K562 (cell line): ENCODE data around the gene PTPRG. TPM values are rescaled to one million over a fixed set of nuclear protein-coding genes. Genes with fewer than 3 reads are reported as not detected.

Experiments
- ATAC-seq: fragments of 200-7000 bp; cut with Tn5 transposase; 3 replicates; pipeline ENCODE4 v1.9.1; 2020; ENCODE audit warnings: moderate library complexity
- BruUV-seq: library from RNA; stranded (reverse); fragments of 400-500 nt; replicated peaks from 2 replicates; lab custom pipeline; 2021; lab: Mats Ljungman, UMichigan
- CTCF ChIA-PET: fragments of 300-600 bp; formaldehyde crosslinking; extraction: SDS; loops from one replicate; lab custom pipeline; 2021; ENCODE audit warnings: low intra/inter-chr PET ratio; lab: Yijun Ruan, JAX
- POLR2A ChIA-PET: fragments of 300-600, 350-650 bp; sonication (Branson Sonifier 250); formaldehyde crosslinking; extraction: SDS; loops from one replicate; lab custom pipeline; 2021; ENCODE audit warnings: antibody characterized with exemption, inconsistent platforms; lab: Yijun Ruan, JAX
- DNase-seq, 4 experiments: peaks; one replicate each; pipeline versions ENCODE4 v3.0.0 to v3.0.0-alpha.2; 2011 to 2018; ENCODE audit warnings: low spot score in 3 of 4, mixed read lengths in 3 of 4; ENCODE audit errors: extremely low read depth in 1 of 4
- FAIRE-seq: peaks from 2 replicates; lab custom pipeline; 2011; peaks lifted over from hg19 to GRCh38; lab: Jason Lieb, UNC
- H2AFZ ChIP-seq: 2 replicates; pipeline ENCODE4 v1.6.0; 2011; ENCODE audit warnings: low read depth, low read length, control low read depth, inconsistent platforms
- H3K27ac ChIP-seq: fragments of 200-600 bp; 3 replicates; pipeline ENCODE4 v1.8.0; 2011; ENCODE audit warnings: low read depth, mild to moderate bottlenecking, control low read depth, inconsistent platforms, low read length, moderate library complexity, mixed read lengths; ENCODE audit errors: extremely low read depth
- H3K27me3 ChIP-seq, 2 experiments: fragments of 300-600 bp in 1 of 2; 2 replicates in 1 of 2; 3 replicates in 1 of 2; pipeline versions ENCODE4 v1.6.0 to v1.8.0; 2011; ENCODE audit warnings: inconsistent platforms in 2 of 2, low read length in 2 of 2, mild to moderate bottlenecking in 1 of 2, mixed read lengths in 1 of 2, moderate library complexity in 1 of 2; ENCODE audit not compliant: control insufficient read depth in 2 of 2, insufficient read depth in 2 of 2
- H3K36me3 ChIP-seq: fragments of 300-600 bp; 3 replicates; pipeline ENCODE4 v1.8.0; 2011; ENCODE audit warnings: mild to moderate bottlenecking, low read length, inconsistent platforms; ENCODE audit not compliant: control insufficient read depth, insufficient read depth
- H3K4me1 ChIP-seq, 2 experiments: fragments of 200-600 bp in 1 of 2; replicated peaks in 1 of 2; 2 replicates in 1 of 2; 3 replicates in 1 of 2; pipeline versions ENCODE4 v1.5.1 to v1.8.0; 2011; ENCODE audit warnings: inconsistent platforms in 2 of 2, low read length in 2 of 2, mild to moderate bottlenecking in 1 of 2, mixed read lengths in 1 of 2, moderate library complexity in 1 of 2; ENCODE audit not compliant: control insufficient read depth in 2 of 2, insufficient read depth in 2 of 2
- H3K4me2 ChIP-seq: 2 replicates; pipeline ENCODE4 v1.6.1; 2011; ENCODE audit warnings: low read length, control low read depth, inconsistent platforms, mixed read lengths; ENCODE audit not compliant: insufficient read depth
- H3K4me3 ChIP-seq: fragments of 200-600 bp; sonication (generic), shearing (Covaris generic); 2 replicates; pipeline ENCODE4 v1.5.1; 2016; ENCODE audit warnings: control low read depth, inconsistent platforms
- H3K79me2 ChIP-seq: fragments of 200-600 bp; 3 replicates; pipeline ENCODE4 v1.8.0; 2011; ENCODE audit warnings: low read length, inconsistent platforms; ENCODE audit not compliant: control insufficient read depth, insufficient read depth
- H3K9ac ChIP-seq, 2 experiments: 2 replicates each; pipeline versions ENCODE4 v1.6.0 to v1.6.1; 2011; ENCODE audit warnings: low read depth in 2 of 2, low read length in 2 of 2, control low read depth in 1 of 2, inconsistent platforms in 1 of 2, mild to moderate bottlenecking in 1 of 2, mixed read lengths in 1 of 2; ENCODE audit not compliant: insufficient read depth in 1 of 2
- H3K9me1 ChIP-seq: one replicate; pipeline ENCODE4 v1.6.0; 2011; ENCODE audit warnings: inconsistent platforms, mild to moderate bottlenecking, low read length, moderate library complexity; ENCODE audit not compliant: control insufficient read depth, insufficient read depth
- H3K9me3 ChIP-seq: replicated peaks from 2 replicates; pipeline ENCODE4 v1.5.1; 2011; ENCODE audit warnings: low read depth, low read length, inconsistent platforms; ENCODE audit not compliant: control insufficient read depth, insufficient read depth
- H4K20me1 ChIP-seq: replicated peaks from 2 replicates; pipeline ENCODE4 v1.6.1; 2011; ENCODE audit warnings: low read length, inconsistent platforms, mixed read lengths; ENCODE audit not compliant: control insufficient read depth, insufficient read depth
- CREM ChIP-seq: IDR thresholded peaks from 2 replicates; pipeline ENCODE4 v1.6.1; 2014; ENCODE audit warnings: antibody characterized with exemption, low read depth
- FIP1L1 ChIP-seq: fragments of 200-400 bp; formaldehyde crosslinking; IDR thresholded peaks from 2 replicates; pipeline ENCODE4 v1.6.1; 2018; ENCODE audit warnings: mild to moderate bottlenecking, low read depth, low read length; ENCODE audit not compliant: poor library complexity, severe bottlenecking
- MAFG ChIP-seq: fragments of 450-650 bp; conservative IDR thresholded peaks from 2 replicates; pipeline ENCODE4 v1.6.1; 2016; ENCODE audit warnings: missing genetic modification characterization, missing compliant biosample characterization
- MTA2 ChIP-seq: fragments of 450-650 bp; IDR thresholded peaks from 2 replicates; pipeline ENCODE4 v1.6.1; 2016; ENCODE audit warnings: low read depth
- NFE2L1 ChIP-seq: fragments of 450-650 bp; IDR thresholded peaks from 2 replicates; pipeline ENCODE4 v1.6.1; 2016; ENCODE audit warnings: missing genetic modification characterization, low read depth, mild to moderate bottlenecking, missing compliant biosample characterization, moderate library complexity, borderline replicate concordance
- NRF1 ChIP-seq, 2 experiments: fragments of 450-650 bp; IDR thresholded peaks in 1 of 2; conservative IDR thresholded peaks in 1 of 2; 2 replicates each; pipeline ENCODE4 v1.6.1; 2014; ENCODE audit warnings: mild to moderate bottlenecking in 2 of 2
- PHB2 ChIP-seq: fragments of 450-650 bp; IDR thresholded peaks from 2 replicates; pipeline ENCODE4 v1.6.1; 2017; ENCODE audit warnings: low read depth
- SMAD1 ChIP-seq: fragments of 150-350 bp; IDR thresholded peaks from 2 replicates; pipeline ENCODE4 v1.6.1; 2014; ENCODE audit warnings: low read length, low read depth; ENCODE audit not compliant: partially characterized antibody
- TEAD4 ChIP-seq, 2 experiments: sonication (generic) in 1 of 2; formaldehyde crosslinking in 1 of 2; IDR thresholded peaks; 2 replicates each; pipeline versions ENCODE4 v1.6.1 to v1.8.0; 2012 to 2022; ENCODE audit warnings: borderline replicate concordance in 1 of 2, inconsistent platforms in 1 of 2, low read length in 1 of 2, mild to moderate bottlenecking in 1 of 2, missing genetic modification reagents in 1 of 2
- XRCC3 ChIP-seq: fragments of 450-650 bp; IDR thresholded peaks from 2 replicates; pipeline ENCODE4 v1.6.1; 2017; ENCODE audit warnings: mild to moderate bottlenecking, moderate library complexity
- ZBTB8A ChIP-seq: fragments of 450-650 bp; IDR thresholded peaks from 2 replicates; pipeline ENCODE4 v1.6.1; 2018; ENCODE audit warnings: mild to moderate bottlenecking, moderate library complexity; ENCODE audit not compliant: partially characterized antibody
- ZNF184 ChIP-seq: sonication (generic); formaldehyde crosslinking; IDR thresholded peaks from 2 replicates; pipeline ENCODE4 v1.5.0; 2020; ENCODE audit warnings: missing genetic modification reagents
- ZNF586 ChIP-seq: fragments of 450-650 bp; formaldehyde crosslinking; conservative IDR thresholded peaks from 2 replicates; pipeline ENCODE4 v1.4.0; 2020; ENCODE audit warnings: mild to moderate bottlenecking, moderate library complexity
- WGBS: fragments of 100-300 bp; shearing (Covaris generic); methylation state at CpG from one replicate; pipeline ENCODE4 v1.1.6; 2016; ENCODE audit warnings: low coverage, mixed read lengths; ENCODE audit not compliant: insufficient coverage; ENCODE audit errors: missing lambda C conversion rate; 5-methylcytosine and 5-hydroxymethylcytosine counted together
- in situ Hi-C: fragments of 300-500 bp; cut with MboI; formaldehyde crosslinking; loops from 4 replicates; pipeline ENCODE4 v1.15.0; 2018; ENCODE audit warnings: inconsistent platforms, mixed read lengths
- intact Hi-C: fragments of 100-400 bp; cut with micrococcal nuclease; formaldehyde crosslinking; loops from 2 replicates; pipeline ENCODE4 v1.14.2; 2022
- polyA plus RNA-seq, 8 experiments: library from polyadenylated mRNA; depleted of rRNA in 4 of 8; stranded (reverse) in 5 of 8; unstranded in 3 of 8; fragments of >200 nt; fragmentation: Nextera tagmentation in 2 of 8; fragmentation: Illumina TruSeq in 1 of 8; extraction: Ambion mirVana in 2 of 8; extraction: Trizol in 1 of 8; gene quantifications; 2 replicates each; pipeline versions ENCODE4 v1.2.1 to v1.2.3, GENCODE V29; 2011 to 2014; ENCODE audit warnings: inconsistent platforms in 1 of 8, missing spikeins in 1 of 8
- total RNA-seq, 7 experiments: library from RNA; depleted of rRNA in 6 of 7; stranded (reverse); fragments of >200 nt in 6 of 7; fragmentation: Illumina TruSeq in 2 of 7; extraction: Trizol in 2 of 7; gene quantifications; 2 replicates each; pipeline versions ENCODE4 v1.2.1 to v1.2.3, GENCODE V29; 2011 to 2021; ENCODE audit warnings: low replicate concordance in 1 of 7
- TF ChIP-seq, protein P1 (sequence below): fragments of 250-450 bp; sonication (Bioruptor Pico); IDR thresholded peaks from 2 replicates; pipeline ENCODE4 v1.4.0; 2020; ENCODE audit warnings: mild to moderate bottlenecking, moderate library complexity, borderline replicate concordance
- TF ChIP-seq, protein P2 (sequence below): IDR thresholded peaks from 3 replicates; pipeline ENCODE4 v1.6.1; 2011; ENCODE audit warnings: borderline replicate concordance, mild to moderate bottlenecking; ENCODE audit not compliant: insufficient read length, insufficient read depth
- TF ChIP-seq, protein P3 (sequence below): IDR thresholded peaks from 3 replicates; pipeline ENCODE4 v1.6.1; 2011; ENCODE audit warnings: borderline replicate concordance, mild to moderate bottlenecking, moderate library complexity; ENCODE audit not compliant: insufficient read length; ENCODE audit errors: extremely low read depth

The PTPRG gene
- total and polyA plus RNA-seq, 9 of the 15 experiments (the other 6 are each of a cell fraction or from before 2014, with no cell fraction given): 0.16 TPM; not detected in 8

DNA sequence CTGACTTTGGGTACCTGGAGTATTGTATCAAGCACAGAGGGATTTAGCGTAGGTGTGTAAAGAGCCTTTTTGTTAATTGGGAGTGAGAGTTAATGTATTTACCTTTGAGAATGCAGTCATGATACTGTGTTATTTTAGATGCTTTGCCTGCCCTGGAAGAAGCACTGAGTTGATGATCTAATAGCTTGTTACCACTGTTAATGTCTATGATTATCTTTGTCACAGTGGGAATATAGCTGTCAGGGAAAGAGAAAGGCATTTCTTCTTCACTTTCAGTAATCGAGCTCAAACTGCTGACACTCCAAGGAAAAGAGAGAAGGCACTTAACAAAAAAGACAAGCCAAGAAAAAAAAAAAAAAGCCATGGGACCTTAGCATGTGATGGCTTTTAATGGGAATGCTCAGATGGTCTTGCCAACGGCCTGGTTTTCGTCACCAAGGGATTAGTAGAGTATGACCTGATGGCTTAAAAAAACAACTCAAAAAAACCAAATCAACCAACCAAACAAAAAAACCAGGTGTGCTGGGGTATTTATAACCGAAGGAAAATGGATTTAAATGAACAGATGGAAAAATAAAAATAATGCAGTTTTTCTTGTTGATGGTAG is 387.4 kb downstream of the PTPRG start:
- Histone ChIP-seq H3K36me3 (no peaks in the 10 kb centered on the region), H3K4me1 (no peaks in the 10 kb centered on the region), H3K9me1 (no peaks in the 10 kb centered on the region), H2AFZ (no peak overlapping the region), H3K4me3 (no peak overlapping the region), H3K9ac (no peak overlapping the region), H3K4me2 (no peak overlapping the region), H3K79me2 (no peaks in the 10 kb centered on the region), H3K9me3 (no peaks in the 10 kb centered on the region), H3K27me3 (no peaks in the 10 kb centered on the region), H3K27ac (no peak overlapping the region), H4K20me1 (no peaks in the 10 kb centered on the region)
- BruUV-seq: no TSS peak
- WGBS: 0% methylated on average over 3 of the region's 5 CpGs
- in situ Hi-C loops: no loop called here
- POLR2A ChIA-PET: no interaction called here
- FAIRE-seq (no peak), ATAC-seq (no peak), DNase-seq (no peak)
- intact Hi-C loops: no loop called here
- CTCF ChIA-PET: no interaction called here
- TF ChIP-seq ZBTB8A (no peak), SMAD1 (no peak), ZNF586 (CRISPR knock-in tag) (no peak), NFE2L1 (tag) (no peak), MAFG (tag) (no peak), ZNF184 (CRISPR knock-in tag) (no peak), NRF1 (conservative IDR thresholded peaks at IDR 0.05 in 1 of 2, IDR thresholded peaks at IDR 0.05 in 1 of 2) (no peak), TEAD4 (IDR thresholded peaks at IDR 0.05; ENCODE audit: low read length) (no peak), TEAD4 (CRISPR knock-in tag; IDR thresholded peaks at IDR 0.05; ENCODE audit: borderline replicate concordance) (no peak), CREM (no peak), MTA2 (no peak), FIP1L1 (no peak), XRCC3 (no peak), PHB2 (no peak)
- TF ChIP-seq, protein P1, sequence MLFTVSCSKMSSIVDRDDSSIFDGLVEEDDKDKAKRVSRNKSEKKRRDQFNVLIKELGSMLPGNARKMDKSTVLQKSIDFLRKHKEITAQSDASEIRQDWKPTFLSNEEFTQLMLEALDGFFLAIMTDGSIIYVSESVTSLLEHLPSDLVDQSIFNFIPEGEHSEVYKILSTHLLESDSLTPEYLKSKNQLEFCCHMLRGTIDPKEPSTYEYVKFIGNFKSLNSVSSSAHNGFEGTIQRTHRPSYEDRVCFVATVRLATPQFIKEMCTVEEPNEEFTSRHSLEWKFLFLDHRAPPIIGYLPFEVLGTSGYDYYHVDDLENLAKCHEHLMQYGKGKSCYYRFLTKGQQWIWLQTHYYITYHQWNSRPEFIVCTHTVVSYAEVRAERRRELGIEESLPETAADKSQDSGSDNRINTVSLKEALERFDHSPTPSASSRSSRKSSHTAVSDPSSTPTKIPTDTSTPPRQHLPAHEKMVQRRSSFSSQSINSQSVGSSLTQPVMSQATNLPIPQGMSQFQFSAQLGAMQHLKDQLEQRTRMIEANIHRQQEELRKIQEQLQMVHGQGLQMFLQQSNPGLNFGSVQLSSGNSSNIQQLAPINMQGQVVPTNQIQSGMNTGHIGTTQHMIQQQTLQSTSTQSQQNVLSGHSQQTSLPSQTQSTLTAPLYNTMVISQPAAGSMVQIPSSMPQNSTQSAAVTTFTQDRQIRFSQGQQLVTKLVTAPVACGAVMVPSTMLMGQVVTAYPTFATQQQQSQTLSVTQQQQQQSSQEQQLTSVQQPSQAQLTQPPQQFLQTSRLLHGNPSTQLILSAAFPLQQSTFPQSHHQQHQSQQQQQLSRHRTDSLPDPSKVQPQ: no peak
- TF ChIP-seq, protein P2, sequence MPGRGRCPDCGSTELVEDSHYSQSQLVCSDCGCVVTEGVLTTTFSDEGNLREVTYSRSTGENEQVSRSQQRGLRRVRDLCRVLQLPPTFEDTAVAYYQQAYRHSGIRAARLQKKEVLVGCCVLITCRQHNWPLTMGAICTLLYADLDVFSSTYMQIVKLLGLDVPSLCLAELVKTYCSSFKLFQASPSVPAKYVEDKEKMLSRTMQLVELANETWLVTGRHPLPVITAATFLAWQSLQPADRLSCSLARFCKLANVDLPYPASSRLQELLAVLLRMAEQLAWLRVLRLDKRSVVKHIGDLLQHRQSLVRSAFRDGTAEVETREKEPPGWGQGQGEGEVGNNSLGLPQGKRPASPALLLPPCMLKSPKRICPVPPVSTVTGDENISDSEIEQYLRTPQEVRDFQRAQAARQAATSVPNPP: no peak
- TF ChIP-seq, protein P3, sequence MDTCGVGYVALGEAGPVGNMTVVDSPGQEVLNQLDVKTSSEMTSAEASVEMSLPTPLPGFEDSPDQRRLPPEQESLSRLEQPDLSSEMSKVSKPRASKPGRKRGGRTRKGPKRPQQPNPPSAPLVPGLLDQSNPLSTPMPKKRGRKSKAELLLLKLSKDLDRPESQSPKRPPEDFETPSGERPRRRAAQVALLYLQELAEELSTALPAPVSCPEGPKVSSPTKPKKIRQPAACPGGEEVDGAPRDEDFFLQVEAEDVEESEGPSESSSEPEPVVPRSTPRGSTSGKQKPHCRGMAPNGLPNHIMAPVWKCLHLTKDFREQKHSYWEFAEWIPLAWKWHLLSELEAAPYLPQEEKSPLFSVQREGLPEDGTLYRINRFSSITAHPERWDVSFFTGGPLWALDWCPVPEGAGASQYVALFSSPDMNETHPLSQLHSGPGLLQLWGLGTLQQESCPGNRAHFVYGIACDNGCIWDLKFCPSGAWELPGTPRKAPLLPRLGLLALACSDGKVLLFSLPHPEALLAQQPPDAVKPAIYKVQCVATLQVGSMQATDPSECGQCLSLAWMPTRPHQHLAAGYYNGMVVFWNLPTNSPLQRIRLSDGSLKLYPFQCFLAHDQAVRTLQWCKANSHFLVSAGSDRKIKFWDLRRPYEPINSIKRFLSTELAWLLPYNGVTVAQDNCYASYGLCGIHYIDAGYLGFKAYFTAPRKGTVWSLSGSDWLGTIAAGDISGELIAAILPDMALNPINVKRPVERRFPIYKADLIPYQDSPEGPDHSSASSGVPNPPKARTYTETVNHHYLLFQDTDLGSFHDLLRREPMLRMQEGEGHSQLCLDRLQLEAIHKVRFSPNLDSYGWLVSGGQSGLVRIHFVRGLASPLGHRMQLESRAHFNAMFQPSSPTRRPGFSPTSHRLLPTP: no peak
